Fibroblast of skin of scalp (primary cell): ENCODE measurements around the gene RIF1. TPM values are rescaled to one million over a fixed set of nuclear protein-coding genes. Genes with fewer than 3 reads are reported as not detected.

ENCODE experiments used
- DNase-seq: peaks from one replicate; pipeline ENCODE4 v3.0.0-alpha.2; 2013
- polyA plus RNA-seq, 2 experiments: library from polyadenylated mRNA; unstranded; fragments of 120-200 nt; gene quantifications; one replicate each; pipeline ENCODE4 v1.2.1, GENCODE V29; 2013; ENCODE audit not compliant: insufficient read length in 2 of 2

Gene RIF1, protein sequence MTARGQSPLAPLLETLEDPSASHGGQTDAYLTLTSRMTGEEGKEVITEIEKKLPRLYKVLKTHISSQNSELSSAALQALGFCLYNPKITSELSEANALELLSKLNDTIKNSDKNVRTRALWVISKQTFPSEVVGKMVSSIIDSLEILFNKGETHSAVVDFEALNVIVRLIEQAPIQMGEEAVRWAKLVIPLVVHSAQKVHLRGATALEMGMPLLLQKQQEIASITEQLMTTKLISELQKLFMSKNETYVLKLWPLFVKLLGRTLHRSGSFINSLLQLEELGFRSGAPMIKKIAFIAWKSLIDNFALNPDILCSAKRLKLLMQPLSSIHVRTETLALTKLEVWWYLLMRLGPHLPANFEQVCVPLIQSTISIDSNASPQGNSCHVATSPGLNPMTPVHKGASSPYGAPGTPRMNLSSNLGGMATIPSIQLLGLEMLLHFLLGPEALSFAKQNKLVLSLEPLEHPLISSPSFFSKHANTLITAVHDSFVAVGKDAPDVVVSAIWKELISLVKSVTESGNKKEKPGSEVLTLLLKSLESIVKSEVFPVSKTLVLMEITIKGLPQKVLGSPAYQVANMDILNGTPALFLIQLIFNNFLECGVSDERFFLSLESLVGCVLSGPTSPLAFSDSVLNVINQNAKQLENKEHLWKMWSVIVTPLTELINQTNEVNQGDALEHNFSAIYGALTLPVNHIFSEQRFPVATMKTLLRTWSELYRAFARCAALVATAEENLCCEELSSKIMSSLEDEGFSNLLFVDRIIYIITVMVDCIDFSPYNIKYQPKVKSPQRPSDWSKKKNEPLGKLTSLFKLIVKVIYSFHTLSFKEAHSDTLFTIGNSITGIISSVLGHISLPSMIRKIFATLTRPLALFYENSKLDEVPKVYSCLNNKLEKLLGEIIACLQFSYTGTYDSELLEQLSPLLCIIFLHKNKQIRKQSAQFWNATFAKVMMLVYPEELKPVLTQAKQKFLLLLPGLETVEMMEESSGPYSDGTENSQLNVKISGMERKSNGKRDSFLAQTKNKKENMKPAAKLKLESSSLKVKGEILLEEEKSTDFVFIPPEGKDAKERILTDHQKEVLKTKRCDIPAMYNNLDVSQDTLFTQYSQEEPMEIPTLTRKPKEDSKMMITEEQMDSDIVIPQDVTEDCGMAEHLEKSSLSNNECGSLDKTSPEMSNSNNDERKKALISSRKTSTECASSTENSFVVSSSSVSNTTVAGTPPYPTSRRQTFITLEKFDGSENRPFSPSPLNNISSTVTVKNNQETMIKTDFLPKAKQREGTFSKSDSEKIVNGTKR (N-terminal part only)
- 16.7 TPM for polyA plus RNA-seq (2013, experiment 1 of 2; ENCODE audit: insufficient read length)
- polyA plus RNA-seq (2013, experiment 2 of 2; ENCODE audit: insufficient read length), result 23.6 TPM

- peak; percentile 94 for DNase-seq
Observed at GRCh38 chr2:151409601-151410484, at the start of gene RIF1. Gene RIF1, plus strand, starts transcription at chr2:151409902. Its CDS starts 522 bp downstream, at chr2:151410424.

- DNase-seq, result peak; percentile 56
Observed at GRCh38 chr2:151361674-151362370, 47.9 kb upstream of the RIF1 start.

- DNase-seq, result no peak
Observed at GRCh38 chr2:151363709-151364108, 46.0 kb upstream of the RIF1 start.

DNA sequence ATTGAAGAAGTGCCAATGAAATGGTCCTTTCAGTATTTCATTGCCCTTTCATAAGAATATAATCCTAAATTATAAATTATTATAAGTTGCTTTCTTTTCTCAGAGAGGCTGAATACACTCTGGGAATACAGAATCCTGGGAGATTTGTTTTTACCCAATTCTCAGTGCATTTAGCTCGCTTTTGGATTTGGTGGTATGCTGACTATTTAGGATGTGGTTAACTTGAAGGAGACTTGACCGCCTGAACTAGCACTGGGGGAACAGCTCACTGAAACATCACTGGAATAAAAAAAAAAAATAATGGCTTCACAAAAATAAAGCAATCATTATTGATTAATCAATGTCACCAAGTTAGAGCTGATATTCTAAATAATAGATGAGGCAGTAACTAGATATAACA is 42.1 kb upstream of the RIF1 start:
- peak; percentile 79 for DNase-seq

- DNase-seq, result peak; percentile 67
Observed at GRCh38 chr2:151374436-151374835, 35.3 kb upstream of the RIF1 start.

GRCh38 chr2:151379169-151379568 is 30.5 kb upstream of the RIF1 start:
- DNase-seq, result peak; percentile 17

GRCh38 chr2:151380580-151381235 is 29.0 kb upstream of the RIF1 start:
- no peak for DNase-seq

GRCh38 chr2:151381266-151381665 is 28.4 kb upstream of the RIF1 start:
- DNase-seq, result peak; percentile 91

DNA sequence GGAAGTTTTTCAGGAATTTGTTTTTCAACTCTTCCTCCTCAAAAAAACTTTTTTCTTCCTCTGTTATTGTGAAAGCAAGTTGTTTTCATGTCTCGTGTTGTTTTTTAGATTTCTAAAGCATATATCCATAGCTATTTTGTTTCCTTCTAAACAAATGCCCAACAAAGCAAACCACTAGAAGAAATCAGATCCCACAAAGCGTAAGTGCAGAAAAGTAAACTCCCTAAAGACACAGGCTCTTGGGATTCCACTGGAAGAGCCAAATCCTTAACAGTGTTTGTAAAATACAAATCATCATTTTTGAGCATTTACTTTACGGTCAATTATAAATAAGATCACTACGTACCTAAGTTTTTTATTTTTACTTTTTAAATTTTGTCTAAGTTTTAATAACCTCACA is 21.7 kb upstream of the RIF1 start:
- no peak for DNase-seq

DNA sequence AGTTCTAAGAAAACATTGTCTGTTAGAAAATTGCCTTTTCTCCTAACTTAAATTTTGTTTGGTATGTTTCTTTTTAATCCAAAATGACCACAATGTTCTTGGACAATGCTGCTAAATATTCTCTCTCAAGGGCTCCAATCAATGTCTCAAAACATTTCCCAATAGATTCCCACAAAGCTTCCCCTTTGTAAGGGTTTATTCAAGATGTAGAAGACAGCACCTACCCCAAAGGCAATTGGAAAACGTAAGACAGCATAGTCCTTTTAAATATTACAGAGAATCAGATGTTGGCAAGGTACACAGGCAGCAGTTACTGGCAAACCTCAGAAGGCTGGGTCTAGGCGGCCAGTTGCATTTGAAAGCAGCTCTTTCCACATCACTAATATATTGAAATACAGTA is 18.3 kb upstream of the RIF1 start:
- no peak for DNase-seq

- DNase-seq, result no peak
Observed at GRCh38 chr2:151394509-151394908, 15.2 kb upstream of the RIF1 start.

DNA sequence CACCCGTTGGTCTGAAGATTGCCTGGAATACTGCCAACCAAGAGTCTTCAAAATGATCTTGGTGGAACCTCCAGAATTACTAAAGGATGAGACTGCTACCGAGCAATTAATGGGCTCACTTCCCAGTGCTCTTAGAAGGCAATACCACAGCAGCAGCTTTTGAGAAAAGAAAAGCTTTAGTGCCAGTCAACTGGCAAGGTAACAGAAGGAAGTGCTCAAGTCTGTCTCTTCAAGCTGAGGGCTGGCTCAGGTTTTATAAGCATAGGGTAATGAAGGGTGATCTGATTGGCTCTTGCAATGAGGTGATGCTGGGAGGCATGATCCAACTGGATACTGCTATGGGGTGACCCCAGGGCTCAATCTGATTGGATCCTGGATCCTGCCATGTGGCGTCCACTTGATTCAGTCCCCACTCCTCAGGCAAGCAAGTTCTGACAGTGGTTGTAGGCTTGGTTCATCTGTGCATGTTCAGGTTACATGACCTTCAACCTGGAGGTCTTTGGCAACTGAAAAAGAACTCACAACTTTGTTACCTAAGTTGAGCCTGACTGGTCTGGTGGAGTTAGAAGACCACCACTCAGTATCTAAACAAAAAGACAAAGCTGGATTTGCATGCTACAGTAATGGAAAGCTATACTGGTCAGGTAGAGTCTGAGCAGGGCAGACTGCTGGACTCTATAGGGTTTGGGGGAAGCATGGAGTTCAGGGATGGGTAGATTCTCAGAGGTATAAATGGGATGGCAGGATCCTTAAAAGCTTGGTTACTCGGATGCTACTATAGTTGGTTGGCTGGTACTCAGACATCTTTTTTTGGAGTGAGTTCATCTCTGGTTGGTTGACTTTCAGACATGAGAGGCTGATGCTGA is 14.0 kb upstream of the RIF1 start:
- no peak for DNase-seq

- no peak for DNase-seq
Observed at GRCh38 chr2:151399981-151400380, 9.7 kb upstream of the RIF1 start.

- no peak for DNase-seq
Observed at GRCh38 chr2:151401149-151401548, 8.6 kb upstream of the RIF1 start.

DNA sequence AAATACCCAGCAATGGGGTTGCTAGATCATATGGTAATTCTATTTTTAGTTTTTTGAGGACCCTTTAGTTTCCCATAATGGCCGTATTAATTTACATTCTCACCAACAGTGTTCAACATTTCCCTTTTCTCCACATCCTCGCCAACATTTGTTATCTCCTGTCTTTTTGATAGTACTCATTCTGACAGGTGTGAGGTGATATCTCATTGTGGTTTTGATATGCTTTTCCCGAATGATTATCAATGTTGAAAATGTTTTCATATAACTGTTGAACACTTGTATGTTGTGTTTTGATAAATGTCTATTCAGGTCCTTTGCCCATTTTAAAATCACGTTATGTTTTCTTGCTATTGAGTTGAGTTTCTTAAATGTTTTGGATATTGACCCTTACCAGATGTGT is 5.8 kb upstream of the RIF1 start:
- DNase-seq, result no peak

- DNase-seq, result no peak
Observed at GRCh38 chr2:151405376-151405775, 4.3 kb upstream of the RIF1 start.

GRCh38 chr2:151407281-151407680 is 2.4 kb upstream of the RIF1 start:
- no peak for DNase-seq

DNA sequence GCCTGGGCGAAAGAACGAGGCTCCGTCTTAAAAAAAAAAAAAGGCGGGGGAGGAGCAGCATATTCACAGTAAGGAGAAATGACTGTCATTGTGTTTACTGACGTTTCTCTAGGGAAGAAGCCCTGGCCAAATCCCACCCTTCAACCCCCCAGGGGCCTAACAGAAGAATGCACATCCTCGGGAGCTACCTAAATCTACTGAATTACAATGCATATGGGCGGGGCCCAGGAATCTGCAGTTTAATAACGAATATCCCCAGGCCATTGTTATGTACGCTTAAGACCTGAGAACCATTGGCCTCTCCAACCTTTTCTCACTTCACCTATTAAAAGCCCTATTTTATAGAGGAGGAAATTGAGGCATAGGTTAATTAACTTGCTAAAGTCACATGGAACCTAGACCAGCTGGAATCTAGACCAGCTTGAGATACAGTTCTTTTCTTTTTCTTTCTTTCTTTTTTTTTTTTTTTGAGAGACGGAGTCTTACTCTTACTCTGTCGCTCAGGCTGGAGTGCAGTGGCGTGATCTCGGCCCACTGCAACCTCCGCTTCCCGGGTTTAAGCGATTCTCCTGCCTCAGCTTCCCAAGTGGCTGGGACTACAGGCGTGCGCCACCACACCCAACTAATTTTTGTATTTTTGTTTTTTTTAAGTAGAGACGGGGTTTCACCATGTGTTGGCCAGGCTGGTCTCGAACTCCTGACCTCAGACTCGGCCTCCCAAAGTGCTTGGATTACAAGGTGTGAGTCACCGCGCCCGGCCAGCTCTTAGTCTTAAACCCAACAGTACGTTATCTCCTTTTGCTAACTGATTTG is 708 bp upstream of the RIF1 start:
- no peak for DNase-seq

- peak; percentile 7 for DNase-seq
Observed at GRCh38 chr2:151410485-151410834, 758 bp downstream of the RIF1 start.
